SU-DHL-6 (cell line): ENCODE measurements around the gene CPPED1.

Experiments
- H2AFZ ChIP-seq: fragments of 200-600 bp; sonication (generic); 2 replicates; pipeline ENCODE4 v1.6.1; 2014; ENCODE audit warnings: low read depth, mild to moderate bottlenecking, moderate library complexity, mixed read lengths, antibody characterized with exemption, low read length; ENCODE audit not compliant: severe bottlenecking
- H3F3A ChIP-seq: fragments of 200-600 bp; shearing (Covaris generic); 2 replicates; pipeline ENCODE4 v1.6.0; 2016; ENCODE audit warnings: antibody characterized with exemption, mild to moderate bottlenecking; ENCODE audit not compliant: insufficient read depth
- H3K27ac ChIP-seq: fragments of 200-600 bp; sonication (generic); 2 replicates; pipeline ENCODE4 v1.5.1; 2016; ENCODE audit warnings: low read depth, mild to moderate bottlenecking, low read length, moderate library complexity, mixed read lengths
- H3K27me3 ChIP-seq: fragments of 200-600 bp; sonication (generic), shearing (Covaris generic); 2 replicates; pipeline ENCODE4 v1.6.0; 2014; ENCODE audit warnings: mild to moderate bottlenecking, low read length
- H3K36me3 ChIP-seq: fragments of 200-600 bp; sonication (generic); 2 replicates; pipeline ENCODE4 v1.6.1; 2014; ENCODE audit warnings: mild to moderate bottlenecking, low read length, mixed read lengths
- H3K4me2 ChIP-seq: fragments of 300-600, 200-600 bp; shearing (Covaris generic), sonication (generic); 2 replicates; pipeline ENCODE4 v1.6.0; 2014; ENCODE audit warnings: low read length, low read depth, mild to moderate bottlenecking; ENCODE audit not compliant: poor library complexity, severe bottlenecking
- H3K4me3 ChIP-seq: fragments of 200-600 bp; sonication (generic); 2 replicates; pipeline ENCODE4 v1.5.1; 2014; ENCODE audit warnings: antibody characterized with exemption, low read length, mild to moderate bottlenecking, mixed read lengths; ENCODE audit not compliant: insufficient read depth, poor library complexity, severe bottlenecking
- H3K79me2 ChIP-seq: fragments of 200-600 bp; sonication (generic); 2 replicates; pipeline ENCODE4 v1.6.1; 2014; ENCODE audit warnings: mild to moderate bottlenecking, low read length, moderate library complexity; ENCODE audit not compliant: insufficient read depth
- H3K9ac ChIP-seq: fragments of 200-600 bp; sonication (generic); 2 replicates; pipeline ENCODE4 v1.7.0; 2014; ENCODE audit warnings: mild to moderate bottlenecking, low read length
- H3K9me2 ChIP-seq: fragments of 200-600 bp; sonication (generic); replicated peaks from 2 replicates; pipeline ENCODE4 v1.6.1; 2014; ENCODE audit warnings: low read length; ENCODE audit not compliant: insufficient read depth
- H3K9me3 ChIP-seq: fragments of 200-600 bp; sonication (generic); 2 replicates; pipeline ENCODE4 v1.6.1; 2014; ENCODE audit warnings: low read length, mixed read lengths; ENCODE audit not compliant: insufficient read depth
- H4K20me1 ChIP-seq: fragments of 200-600 bp; sonication (generic); 2 replicates; pipeline ENCODE4 v1.6.1; 2014; ENCODE audit warnings: low read depth, mild to moderate bottlenecking, antibody characterized with exemption, low read length, moderate library complexity, mixed read lengths
- CTCF ChIP-seq: fragments of 200-600 bp; sonication (generic); IDR thresholded peaks from one replicate; pipeline ENCODE4 v1.5.1; 2017; ENCODE audit warnings: antibody characterized with exemption, mild to moderate bottlenecking, low read length, moderate library complexity; ENCODE audit not compliant: insufficient read depth, poor library complexity, severe bottlenecking
- EZH2phosphoT487 ChIP-seq: fragments of 200-600 bp; sonication (generic), shearing (Covaris generic); conservative IDR thresholded peaks from 2 replicates; pipeline ENCODE4 v1.6.1; 2018; ENCODE audit warnings: mild to moderate bottlenecking, antibody characterized with exemption, low read length, moderate library complexity, mixed read lengths

The CPPED1 gene

GRCh38 chr16:12716658-12717057, 87.0 kb downstream of the CPPED1 start:
- no peaks in the 10 kb centered on the region for H4K20me1 ChIP-seq
- H3K27ac ChIP-seq, result no peak overlapping the region
- H3K9me2 ChIP-seq, result no peaks in the 10 kb centered on the region
- no peak overlapping the region for H3K9ac ChIP-seq
- no peaks in the 10 kb centered on the region for H3K9me3 ChIP-seq
- H3K36me3 ChIP-seq, result no peaks in the 10 kb centered on the region
- H3K27me3 ChIP-seq, result no peaks in the 10 kb centered on the region
- no peak overlapping the region for H3K4me2 ChIP-seq
- H3K4me3 ChIP-seq, result no peak overlapping the region
- TF ChIP-seq EZH2phosphoT487 (no peak), CTCF (no peak)
- H3F3A ChIP-seq, result no peaks in the 10 kb centered on the region
- no peak overlapping the region for H2AFZ ChIP-seq
- no peaks in the 10 kb centered on the region for H3K79me2 ChIP-seq

GRCh38 chr16:12709807-12710206, 93.9 kb downstream of the CPPED1 start:
- Histone ChIP-seq H3F3A (no peaks in the 10 kb centered on the region), H3K27me3 (no peaks in the 10 kb centered on the region), H3K9me2 (no peaks in the 10 kb centered on the region), H3K9ac (no peak overlapping the region), H3K4me3 (no peak overlapping the region), H3K27ac (no peak overlapping the region), H3K79me2 (no peaks in the 10 kb centered on the region), H3K4me2 (no peak overlapping the region), H3K36me3 (no peaks in the 10 kb centered on the region), H2AFZ (no peak overlapping the region), H3K9me3 (no peaks in the 10 kb centered on the region), H4K20me1 (no peaks in the 10 kb centered on the region)
- TF ChIP-seq EZH2phosphoT487 (no peak), CTCF (no peak)

GRCh38 chr16:12708266-12708665, 95.4 kb downstream of the CPPED1 start:
- Histone ChIP-seq H3K9ac (no peak overlapping the region), H3F3A (no peaks in the 10 kb centered on the region), H3K9me2 (no peaks in the 10 kb centered on the region)

More at GRCh38 chr16:12708266-12708665, 95.4 kb downstream of the CPPED1 start:
- Histone ChIP-seq H3K27me3 (no peaks in the 10 kb centered on the region), H3K79me2 (no peaks in the 10 kb centered on the region), H3K4me2 (no peak overlapping the region), H4K20me1 (no peaks in the 10 kb centered on the region), H3K36me3 (no peaks in the 10 kb centered on the region), H3K4me3 (no peak overlapping the region), H2AFZ (no peak overlapping the region), H3K9me3 (no peaks in the 10 kb centered on the region), H3K27ac (no peak overlapping the region)
- no peak for TF ChIP-seq CTCF
- TF ChIP-seq EZH2phosphoT487, result no peak
